SK-N-MC (cell line): ENCODE measurements around the gene RAP1GAP.

ENCODE experiments used
- EZH2 ChIP-seq: fragments of 200-600 bp; sonication (generic); IDR thresholded peaks from one replicate; pipeline ENCODE4 v1.6.1; 2017; ENCODE audit warnings: antibody characterized with exemption
- FOXP2 ChIP-seq: optimal IDR thresholded peaks from 2 replicates; pipeline ENCODE3; 2011; ENCODE audit warnings: mild to moderate bottlenecking, moderate library complexity; ENCODE audit not compliant: insufficient read depth; ENCODE audit errors: extremely low read length, control extremely low read depth
- POLR2AphosphoS5 ChIP-seq: IDR thresholded peaks from 2 replicates; pipeline ENCODE4 v1.6.1; 2012; ENCODE audit warnings: mild to moderate bottlenecking, low read depth, low read length, borderline replicate concordance

GRCh38 chr1:21608798-21609197, 60.4 kb downstream of the RAP1GAP start:
- no peak for TF ChIP-seq POLR2AphosphoS5
- TF ChIP-seq EZH2, result no peak
- no peak for TF ChIP-seq FOXP2
